ENCODE data around the gene PCSK6.
"Not testable (repeated sequence)": the region's sequence is repeated elsewhere in the genome, so short reads cannot be mapped to it uniquely, and the experiment has no call there.

The PCSK6 gene

DNA sequence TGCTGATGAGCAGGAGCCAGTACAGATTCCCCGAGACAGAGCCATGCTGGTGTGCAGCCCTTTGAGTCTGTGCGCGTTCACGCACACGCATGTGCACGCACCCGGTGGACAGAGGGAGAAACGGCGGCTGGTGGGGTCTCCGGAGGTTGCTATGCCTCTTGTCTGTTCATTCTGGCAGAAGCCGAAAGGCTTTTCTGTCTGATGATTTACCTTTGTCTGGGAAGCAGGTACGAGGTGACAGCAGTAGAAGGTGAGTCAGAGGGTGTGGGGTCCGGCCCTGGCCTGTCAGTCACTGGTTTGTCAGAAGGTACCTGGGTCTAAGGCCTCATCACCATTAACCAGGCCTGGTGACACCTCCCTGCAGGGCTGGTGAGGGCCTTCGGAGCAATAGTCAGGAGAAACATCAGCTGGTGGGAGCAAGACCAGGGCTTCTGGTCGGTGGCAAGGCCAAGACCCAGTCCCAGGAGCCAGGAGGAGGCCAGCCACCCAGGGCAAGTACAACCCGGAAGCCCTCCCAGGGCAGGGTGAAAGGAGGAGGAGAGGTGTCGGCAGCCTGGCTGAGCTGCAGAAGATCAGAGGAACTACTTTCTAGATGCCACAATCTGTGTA, 7.5 kb downstream of the PCSK6 start:
- no peak for DNase-seq (ENCODE audit: low read depth)

DNA sequence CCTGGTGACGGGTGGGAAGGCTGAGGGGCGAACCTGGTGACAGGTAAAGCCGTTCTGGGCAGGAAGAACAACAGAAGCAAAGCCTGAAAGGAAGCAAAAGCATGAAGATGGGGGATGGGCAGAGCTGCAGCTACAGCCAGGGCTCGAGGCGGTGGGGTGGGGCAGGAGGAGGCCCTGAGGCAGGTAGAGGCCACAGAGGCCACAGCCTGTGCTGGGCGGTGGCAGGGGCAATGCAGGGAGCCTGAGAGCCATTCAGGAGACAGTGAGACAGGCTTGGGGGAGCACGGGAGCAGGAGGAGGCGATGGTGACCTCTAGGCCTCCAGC, 8.2 kb downstream of the PCSK6 start:
- DNase-seq (ENCODE audit: low read depth): no peak

DNA sequence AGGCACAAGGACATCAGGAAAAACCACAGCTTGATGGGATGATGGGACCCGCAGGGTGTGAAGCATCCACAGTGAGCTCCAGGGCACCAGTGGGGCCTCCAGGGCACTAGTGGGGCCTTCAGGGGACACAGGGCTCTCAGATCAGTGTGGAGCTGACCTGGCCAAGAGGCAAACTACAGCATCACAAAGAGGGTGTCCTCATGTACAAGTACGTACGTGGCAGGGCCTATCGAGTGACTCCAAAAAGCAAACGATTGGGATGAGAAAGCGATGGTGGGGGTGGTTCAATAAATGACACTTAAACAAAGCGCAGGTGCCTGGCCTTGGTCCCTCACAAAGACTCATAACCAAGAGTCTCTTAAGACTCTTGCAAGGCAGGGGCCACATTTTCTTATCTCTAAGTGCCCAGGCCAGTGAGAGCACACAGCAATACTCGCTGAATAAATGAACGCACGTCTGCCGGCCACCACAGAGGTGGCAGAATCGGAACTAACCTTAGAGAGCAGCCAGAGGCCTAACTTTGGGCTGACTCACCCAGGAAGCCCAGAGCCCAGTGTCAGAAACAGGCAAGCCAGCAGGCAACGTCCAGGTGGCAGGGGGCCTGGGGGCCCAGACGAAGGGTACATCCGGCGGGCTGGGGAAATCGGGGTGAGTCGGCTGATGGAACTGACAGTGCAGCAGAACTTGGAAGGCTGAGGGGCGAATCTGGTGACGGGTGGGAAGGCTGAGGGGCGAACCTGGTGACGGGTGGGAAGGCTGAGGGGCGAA, 8.7 kb downstream of the PCSK6 start:
- no peak for DNase-seq (ENCODE audit: low read depth)

DNA sequence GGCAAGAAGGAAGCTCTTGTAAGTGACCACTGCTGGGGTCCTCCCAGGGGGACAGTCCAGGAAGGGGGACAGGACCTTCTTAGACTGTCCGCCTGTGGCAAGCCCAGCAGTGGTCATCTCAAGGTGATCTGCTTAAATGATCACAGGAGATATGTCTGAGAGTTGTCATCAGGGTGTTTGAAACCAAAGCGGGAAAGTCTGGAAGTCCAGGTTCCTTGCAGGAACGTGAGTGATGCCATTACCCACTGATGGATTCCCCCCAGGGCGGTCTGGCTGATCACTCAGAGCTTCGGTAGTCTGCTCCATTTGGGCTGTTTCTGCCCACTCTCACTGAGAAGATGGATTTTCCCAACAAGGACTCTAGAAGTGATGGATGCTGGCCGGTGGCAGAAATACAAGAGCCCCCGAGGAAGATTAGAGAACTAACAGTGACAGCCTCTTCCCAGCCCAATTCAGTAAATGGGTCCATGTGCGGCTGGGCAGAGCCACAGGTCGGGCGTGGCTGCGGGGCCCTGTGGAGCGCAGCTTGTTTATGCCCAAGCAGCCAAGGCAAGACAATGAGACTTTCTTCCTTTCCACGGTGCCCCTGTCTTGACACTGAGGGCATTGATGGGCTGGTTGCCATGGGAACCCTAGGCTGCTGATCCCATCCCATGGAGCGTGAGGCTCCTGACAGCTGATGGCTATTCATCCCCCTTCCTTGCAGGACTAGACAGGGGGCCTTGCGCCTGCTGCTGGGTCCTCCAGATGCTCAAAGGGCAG, 9.5 kb downstream of the PCSK6 start:
- no peak for DNase-seq (ENCODE audit: low read depth)

DNA sequence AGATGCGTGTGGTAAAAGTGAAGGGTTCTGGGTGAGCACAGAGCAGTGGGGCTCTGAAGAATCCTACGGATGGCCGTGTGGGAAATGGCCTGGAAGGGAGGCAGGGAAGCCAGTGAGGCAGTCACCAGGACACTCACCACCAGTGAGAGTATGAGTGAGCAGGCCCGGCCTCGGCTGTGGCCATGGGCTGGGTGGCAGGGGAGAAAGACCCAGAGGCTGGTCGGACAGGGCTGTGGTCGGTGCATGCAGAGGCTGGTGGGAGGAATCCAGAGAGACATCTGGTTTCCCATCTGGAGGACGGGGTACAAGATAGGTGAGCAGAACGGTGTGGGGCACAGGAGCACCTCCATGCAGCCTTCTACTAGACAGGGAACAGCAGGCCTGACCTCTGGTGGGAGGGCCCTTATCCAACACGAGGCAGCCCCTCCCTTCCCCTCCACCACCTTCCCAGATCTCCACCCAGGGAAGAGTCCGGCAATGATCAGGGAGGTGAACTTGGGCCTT, 10.1 kb downstream of the PCSK6 start:
- no peak for DNase-seq (ENCODE audit: low read depth)

DNA sequence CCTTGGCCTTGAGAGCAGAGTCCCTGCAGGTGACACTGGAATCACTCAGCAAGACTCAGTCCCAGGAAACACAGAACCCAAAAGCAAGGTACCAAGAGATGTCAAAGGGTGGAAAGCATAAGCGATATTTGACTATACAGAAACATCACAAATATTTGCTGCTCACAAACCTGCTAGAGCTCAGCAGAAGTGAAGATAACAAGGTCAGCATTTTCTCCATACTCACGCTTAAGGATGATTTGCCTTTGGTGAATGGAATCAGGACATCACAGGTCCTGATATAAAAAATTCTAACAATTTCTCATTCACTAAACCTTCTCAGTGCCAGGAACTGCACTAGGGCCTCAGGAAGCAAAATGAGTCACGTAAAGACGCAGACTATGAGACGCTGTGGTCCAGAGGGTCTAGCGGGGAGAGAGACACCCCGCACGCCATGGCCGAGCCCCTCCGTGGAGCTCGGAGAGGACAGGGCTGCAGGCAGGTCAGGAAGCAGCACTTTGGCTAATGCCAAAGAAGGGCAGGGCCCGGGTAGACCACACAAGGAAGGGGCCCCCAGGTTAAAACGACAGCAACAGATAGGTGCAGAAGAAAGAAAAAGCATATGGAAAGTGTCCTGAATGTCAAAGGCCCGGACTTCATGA, 10.7 kb downstream of the PCSK6 start:
- DNase-seq (ENCODE audit: low read depth): no peak

DNA sequence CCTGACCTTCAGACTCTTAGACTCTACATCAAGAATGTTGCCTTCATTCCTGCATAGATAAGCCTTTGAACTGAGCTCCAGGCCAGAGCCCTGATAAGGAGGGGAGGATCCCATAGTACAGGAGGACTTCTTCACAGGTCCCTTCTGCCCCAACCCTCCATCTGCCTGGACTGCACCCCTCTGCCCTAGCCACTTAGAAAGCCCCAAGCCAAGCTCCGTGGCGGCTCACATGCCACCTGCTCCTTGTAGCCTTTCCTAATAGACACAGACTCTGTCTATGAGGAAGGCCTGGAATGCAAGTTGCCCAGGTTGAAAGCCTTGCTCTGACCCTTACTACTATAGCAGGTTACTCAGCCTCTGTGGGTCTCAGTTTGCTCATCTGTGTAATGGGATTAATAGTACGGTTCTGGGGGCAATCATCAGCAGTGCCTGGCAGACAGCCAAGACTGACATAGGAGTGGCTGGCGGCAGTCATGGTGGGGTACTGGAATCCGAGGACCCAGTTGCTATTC, 11.6 kb downstream of the PCSK6 start:
- no peak for DNase-seq (ENCODE audit: low read depth)

DNA sequence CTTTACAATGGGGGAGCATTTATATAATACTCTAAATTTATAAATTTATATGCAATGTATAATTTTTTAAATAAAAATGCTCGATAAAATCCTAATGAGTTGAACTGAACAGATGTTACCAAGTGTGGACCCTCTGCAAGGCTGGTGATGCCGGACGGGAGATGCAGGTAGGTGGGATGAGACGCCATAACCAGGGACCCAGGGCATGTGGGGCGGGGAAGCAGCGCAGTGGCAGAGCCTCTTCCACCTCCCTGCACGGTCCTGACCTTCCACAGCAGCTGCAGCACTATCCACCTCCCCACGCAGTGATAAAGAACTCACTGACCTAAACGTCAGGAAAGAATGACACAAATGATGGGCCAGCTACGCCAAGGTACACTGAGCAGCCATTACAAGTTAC, 12.8 kb downstream of the PCSK6 start:
- no peak for DNase-seq (ENCODE audit: low read depth)

DNA sequence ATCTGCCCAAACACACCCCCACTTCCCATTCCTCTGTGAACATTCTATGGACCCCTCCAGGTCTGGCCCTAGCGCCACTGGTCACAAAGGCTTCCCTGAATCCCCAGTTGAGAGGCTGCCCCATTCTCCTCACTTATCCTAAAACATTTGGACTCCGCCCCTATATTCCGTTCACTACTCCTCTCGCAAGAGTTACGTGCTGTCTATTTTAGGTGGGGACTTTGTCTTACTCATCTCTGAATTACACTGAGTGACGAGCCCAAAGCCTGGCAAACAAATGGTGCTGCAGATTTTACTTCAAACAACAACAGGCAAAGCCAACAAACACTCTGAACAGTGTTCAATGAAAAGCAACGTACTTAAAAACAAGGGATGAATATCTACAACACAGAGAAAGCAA, 14.5 kb downstream of the PCSK6 start:
- no peak for DNase-seq (ENCODE audit: low read depth)

DNA sequence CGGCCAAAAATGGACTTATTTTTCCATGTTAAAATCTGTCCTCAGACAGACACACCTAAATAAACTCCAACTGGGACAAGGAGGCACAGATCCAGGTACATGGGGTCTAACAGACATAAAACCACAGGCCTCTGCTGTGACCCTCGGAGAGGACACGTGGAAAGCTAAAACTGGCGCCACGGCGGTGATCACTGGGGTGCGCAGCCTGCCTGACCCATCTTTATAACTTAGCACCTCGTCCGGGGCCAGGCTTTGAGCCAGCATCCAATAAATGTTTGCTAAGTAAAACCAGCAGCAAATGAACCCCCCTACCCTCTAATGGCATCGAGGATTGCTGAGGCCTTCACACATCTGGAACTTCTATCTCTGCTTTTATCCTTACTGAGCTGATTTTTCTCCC, 15.3 kb downstream of the PCSK6 start:
- no peak for DNase-seq (ENCODE audit: low read depth)

DNA sequence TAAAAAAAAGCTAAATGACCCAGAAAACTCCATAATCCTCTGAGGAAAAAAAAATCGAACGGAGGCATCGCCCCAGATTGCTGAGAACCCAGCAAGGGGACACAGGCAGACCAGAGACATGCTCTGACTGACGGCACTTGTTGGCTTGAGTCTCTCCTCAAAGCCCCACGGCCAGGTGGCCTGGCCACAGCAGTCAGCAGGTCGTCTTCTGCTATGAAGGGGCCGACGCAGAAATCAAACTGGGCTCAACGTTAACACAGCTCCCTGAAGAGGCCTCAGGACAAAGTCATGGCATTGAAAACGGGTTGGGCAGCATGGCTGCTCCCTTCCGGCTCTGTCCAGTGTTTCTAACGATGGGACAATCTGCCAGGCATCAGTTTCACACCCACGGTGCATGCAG, 17.5 kb downstream of the PCSK6 start:
- no peak for DNase-seq (ENCODE audit: low read depth)

DNA sequence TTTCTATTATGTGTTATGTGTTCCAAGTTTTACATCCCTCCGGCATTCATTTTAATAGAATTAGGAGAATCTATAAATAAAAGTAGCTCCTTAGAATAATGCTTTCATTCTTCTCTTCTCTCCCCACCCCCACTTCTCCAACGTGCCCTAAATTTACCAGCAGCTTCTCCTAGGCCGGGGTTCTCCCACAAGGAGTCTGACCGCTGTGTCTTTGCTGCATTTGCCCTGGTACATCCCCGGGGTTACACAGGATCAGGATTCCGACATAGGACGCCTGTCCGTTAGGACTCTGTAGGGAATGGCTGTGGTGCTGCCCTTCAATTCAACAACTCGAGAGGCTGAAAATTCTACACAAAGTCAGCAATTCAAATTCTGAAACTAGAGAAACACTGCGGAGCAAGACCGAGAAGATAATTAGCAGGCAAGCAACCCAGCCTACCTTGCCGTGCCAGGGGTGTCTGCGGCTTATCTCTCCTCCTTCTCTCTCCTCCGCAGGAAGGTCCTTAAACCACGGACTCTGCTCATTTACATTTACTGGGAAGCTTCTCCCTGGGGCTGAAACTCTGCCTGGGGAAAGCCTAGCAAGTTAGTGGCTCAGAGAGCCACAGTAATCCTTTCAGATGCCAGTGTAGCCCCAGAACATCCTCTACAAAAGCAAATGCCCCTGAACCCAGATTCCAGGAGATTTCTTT, 18.8 kb downstream of the PCSK6 start:
- no peak for DNase-seq (ENCODE audit: low read depth)

DNA sequence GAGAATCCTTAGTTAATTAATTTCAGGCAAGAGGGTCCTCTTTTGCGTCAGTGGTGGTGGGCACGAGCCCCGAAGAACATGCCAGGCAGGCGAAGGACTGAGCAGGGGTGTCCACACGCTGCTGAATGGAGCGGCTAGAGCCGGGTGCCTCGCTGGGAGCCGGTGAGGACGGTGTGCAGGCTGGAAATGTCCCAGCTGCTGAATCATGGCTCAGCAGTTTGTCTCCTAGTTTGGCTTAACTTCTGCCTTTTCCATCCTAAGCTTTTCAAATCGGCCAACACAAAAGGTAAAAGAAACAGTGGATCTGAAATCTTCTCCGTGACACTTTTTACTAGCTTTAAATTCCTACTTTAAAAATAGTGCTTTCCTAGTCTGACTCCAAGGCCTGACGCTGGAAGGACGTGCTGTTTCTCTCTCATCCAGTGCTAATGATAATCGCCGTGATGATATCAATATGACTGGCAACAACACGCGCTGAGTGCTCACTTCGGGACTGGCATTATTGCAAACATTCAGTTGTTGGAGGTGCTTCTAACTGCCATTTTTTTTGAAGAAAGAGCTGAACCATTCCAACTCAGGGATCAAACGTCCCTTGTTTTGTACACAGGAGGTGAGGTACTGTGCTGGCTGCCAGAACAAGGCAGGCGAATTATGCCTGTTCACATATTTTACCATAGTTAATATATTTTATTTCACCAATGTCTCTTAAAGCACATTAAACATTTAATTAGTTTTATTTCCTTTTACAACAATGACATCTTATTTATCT, 19.8 kb downstream of the PCSK6 start:
- DNase-seq (ENCODE audit: low read depth): no peak

DNA sequence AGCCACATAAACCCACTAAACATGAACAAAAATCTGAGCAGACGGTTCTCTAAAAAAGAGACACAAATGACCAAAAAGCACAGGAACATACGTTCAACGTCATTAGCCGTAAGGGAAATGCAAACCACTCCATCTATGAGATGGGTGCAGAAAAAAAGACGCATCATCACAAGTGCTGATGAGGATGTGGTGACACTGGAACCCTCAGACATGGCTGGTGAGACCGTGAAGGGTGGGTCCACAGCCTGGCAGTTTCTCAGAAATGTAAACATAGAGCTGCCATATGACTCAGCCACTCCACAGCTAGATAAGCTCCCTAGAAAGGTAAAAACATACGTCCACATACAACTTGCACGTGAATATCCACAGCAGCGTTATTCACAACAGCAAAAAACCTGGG, 23.3 kb downstream of the PCSK6 start:
- DNase-seq (ENCODE audit: low read depth): no peak

DNA sequence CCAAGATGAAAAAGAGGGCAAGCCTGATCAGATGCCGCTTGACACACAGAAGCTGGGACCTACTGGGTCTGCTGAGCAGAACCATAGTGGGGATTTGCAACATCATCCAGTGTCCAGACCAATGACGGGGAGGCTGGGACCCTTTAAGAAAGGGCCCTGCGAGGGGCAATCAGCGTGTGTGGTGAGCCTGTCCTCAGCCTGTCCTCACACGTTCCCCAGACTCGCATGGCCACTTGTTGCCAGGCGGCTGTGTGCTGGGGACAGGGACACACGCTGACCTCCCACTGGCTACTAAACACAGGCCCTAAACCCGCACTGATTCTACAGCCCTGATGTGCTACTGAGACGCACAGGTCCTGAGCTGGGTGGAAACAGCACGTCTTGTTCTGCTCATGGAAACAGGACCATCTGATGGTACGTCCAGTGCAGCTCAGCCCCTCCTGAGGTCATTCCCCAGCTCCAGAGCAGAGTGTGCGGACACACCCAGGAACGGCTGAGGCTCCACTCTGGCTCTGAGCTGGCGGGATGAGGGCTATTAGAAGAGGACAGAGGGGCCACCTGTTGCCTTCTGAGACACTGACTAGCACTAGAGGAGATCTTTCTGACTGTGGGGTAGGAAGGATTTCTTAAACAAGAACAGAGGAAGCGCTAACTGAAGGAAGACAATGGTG, 24.4 kb downstream of the PCSK6 start:
- no peak for DNase-seq (ENCODE audit: low read depth)

DNA sequence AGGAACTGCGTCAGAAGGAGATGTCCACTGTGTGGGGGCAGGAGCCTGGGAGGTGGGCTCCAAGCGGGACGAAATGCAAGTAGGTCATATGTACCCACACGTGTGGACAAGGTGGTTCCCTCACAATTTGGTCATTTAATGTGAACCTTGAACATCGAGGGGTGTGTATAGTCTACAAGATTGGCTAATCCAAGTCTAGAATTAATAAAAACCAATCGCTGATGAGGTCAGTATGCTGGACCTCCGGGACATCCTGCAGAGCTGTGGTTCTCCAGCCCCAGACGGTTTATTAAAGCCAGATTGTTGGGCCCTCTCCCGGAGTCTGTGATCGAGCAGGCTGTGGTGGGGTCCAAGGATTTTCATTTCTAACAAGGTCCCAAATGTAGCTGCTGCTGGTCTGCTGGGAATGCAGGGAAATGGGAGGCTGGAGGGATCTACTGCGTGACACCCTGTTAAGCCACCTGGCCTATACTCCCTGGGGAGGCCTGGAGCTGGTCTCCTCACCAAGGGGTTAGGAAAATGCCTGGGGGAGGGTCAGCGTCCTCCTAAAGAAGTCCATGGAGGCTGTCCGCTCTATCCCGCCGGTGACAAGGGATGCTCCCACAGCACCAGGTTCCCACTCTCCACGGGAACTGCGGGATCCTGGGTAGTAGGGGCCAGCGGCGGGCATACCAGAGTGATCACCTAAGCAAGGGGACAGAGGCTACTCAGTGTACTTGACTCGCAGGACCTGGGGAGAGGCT, 25.1 kb downstream of the PCSK6 start:
- DNase-seq (ENCODE audit: low read depth): no peak

DNA sequence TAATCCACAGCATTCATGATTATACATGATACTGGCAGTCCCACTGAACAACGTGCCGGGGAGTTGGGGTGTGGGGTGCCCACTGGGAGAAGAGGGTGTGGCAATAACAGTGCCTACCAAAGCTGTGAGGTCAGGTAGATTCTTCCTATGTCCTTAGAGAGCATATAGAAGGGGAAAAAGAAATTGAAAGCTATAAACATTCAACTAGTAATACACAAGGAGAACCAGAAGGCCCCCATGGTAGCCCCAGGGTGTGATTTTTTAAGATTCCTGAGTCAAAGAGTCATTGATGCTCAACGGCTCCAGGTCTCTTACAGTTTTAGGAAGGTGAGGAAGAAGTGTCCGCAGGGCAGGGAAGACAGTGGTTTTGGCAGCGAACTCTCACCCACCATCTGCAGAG, 25.8 kb downstream of the PCSK6 start:
- DNase-seq (ENCODE audit: low read depth): not testable (repeated sequence)

DNA sequence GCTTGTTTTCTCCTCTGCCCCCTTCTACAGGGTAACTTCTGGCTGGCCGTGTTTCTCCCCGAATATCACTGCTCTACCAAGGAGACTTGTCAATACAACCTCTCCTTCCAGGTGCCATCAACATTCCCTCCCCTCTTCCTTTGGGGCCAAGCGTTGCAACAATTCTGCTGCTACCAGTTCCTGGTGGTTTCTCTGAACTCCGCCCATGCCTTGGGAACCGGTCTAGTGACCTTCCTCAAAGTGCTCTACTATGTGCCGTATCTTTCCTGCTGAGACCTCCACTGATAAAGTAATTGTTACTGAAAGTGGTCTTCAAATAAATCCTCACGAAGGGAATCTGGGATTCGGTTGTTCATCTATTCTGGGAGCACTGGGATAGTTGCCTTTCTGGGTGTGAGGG, 26.2 kb downstream of the PCSK6 start:
- no peak for DNase-seq (ENCODE audit: low read depth)

DNA sequence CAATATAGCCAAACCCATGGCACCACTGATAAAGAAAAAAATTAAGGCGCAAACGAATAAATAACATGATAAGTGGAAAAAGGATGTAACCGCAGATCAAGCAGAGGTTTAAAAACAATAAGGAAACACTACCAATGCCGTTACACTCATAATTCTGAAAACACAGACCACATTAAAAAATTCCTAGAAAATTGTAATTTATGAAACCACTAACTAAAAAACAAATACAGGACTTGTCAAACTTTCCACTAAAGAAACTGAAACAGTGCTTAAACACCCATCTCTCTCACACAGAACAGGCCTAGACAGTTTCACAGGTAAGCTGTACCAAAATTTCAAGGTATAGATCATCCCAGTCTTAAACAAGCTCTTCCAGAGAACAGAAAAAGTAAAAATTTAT, 28.4 kb downstream of the PCSK6 start:
- no peak for DNase-seq (ENCODE audit: low read depth)

All from stimulated activated CD8-positive, alpha-beta memory T cell treated with anti-CD3 and anti-CD28 coated beads, Interleukin-12 subunit alpha, Interleukin-12 subunit beta, amount 100 ng/mL, for 4 hours (primary cell).